HG02973 (cell line): ENCODE results near the gene HMG20B.
"Not testable (repeated sequence)": the region's sequence is repeated elsewhere in the genome, so short reads cannot be mapped to it uniquely, and the experiment has no call there.

ENCODE experiments used
- ATAC-seq: cut with Tn5 transposase; IDR thresholded peaks from one replicate; pipeline ENCODE4 v1.9.1; 2021; ENCODE audit warnings: moderate library complexity; ENCODE audit not compliant: unreplicated experiment

Gene HMG20B

GRCh38 chr19:3578390-3578789 is 5.6 kb downstream of the HMG20B start:
- ATAC-seq, result no peak

GRCh38 chr19:3580156-3580934 is 7.6 kb downstream of the HMG20B start:
- no peak for ATAC-seq

- ATAC-seq, result not testable (repeated sequence)
Measured at GRCh38 chr19:3581792-3582191, 9.0 kb downstream of the HMG20B start.

GRCh38 chr19:3584036-3584802 is 11.5 kb downstream of the HMG20B start:
- not testable (repeated sequence) for ATAC-seq

- no peak for ATAC-seq
Measured at GRCh38 chr19:3585301-3586126, 12.8 kb downstream of the HMG20B start, which contains the start of gene GIPC3. Gene GIPC3, plus strand, starts transcription at chr19:3585478. Its CDS starts 120 bp downstream, at chr19:3585598.

- no peak for ATAC-seq
Measured at GRCh38 chr19:3586127-3586626, 13.4 kb downstream of the HMG20B start.

- no peak for ATAC-seq
Measured at GRCh38 chr19:3586707-3587346, 14.1 kb downstream of the HMG20B start.

- ATAC-seq, result no peak
Measured at GRCh38 chr19:3589439-3589838, 16.7 kb downstream of the HMG20B start.

- ATAC-seq, result no peak
Measured at GRCh38 chr19:3589949-3590348, 17.2 kb downstream of the HMG20B start.

GRCh38 chr19:3590991-3591659 is 18.4 kb downstream of the HMG20B start:
- no peak for ATAC-seq

GRCh38 chr19:3591876-3592613 is 19.3 kb downstream of the HMG20B start:
- ATAC-seq, result no peak

- no peak for ATAC-seq
Measured at GRCh38 chr19:3593156-3593555, 20.4 kb downstream of the HMG20B start.

GRCh38 chr19:3595521-3596061 is 22.8 kb downstream of the HMG20B start:
- no peak for ATAC-seq

GRCh38 chr19:3599776-3600187 is 27.0 kb downstream of the HMG20B start:
- no peak for ATAC-seq

GRCh38 chr19:3601021-3601420 is 28.3 kb downstream of the HMG20B start:
- no peak for ATAC-seq

GRCh38 chr19:3603121-3603811 is 30.5 kb downstream of the HMG20B start:
- ATAC-seq, result no peak

GRCh38 chr19:3604227-3604986 is 31.7 kb downstream of the HMG20B start:
- no peak for ATAC-seq

GRCh38 chr19:3604987-3605343 is 32.2 kb downstream of the HMG20B start:
- ATAC-seq, result no peak
